Mesenteric fat pad (tissue), 1 donor: ENCODE results near the gene ZC3H18. TPM values are rescaled to one million over a fixed set of nuclear protein-coding genes. Genes with fewer than 3 reads are reported as not detected.

Experiments
- DNase-seq: peaks from one replicate; pipeline ENCODE4 v3.0.0-alpha.2; 2020; ENCODE audit warnings: low spot score
- total RNA-seq: library from RNA; stranded (reverse); fragmentation: NEBNext Ultra II Directional; extraction: Animal tissue kit (Norgen Biotek cat#: 25700); gene quantifications from one replicate; pipeline ENCODE4 v1.2.1, GENCODE V29; 2021
- donor health status: DM: yes; HTN: yes; CAD: no.

Gene ZC3H18
- total RNA-seq, 1 donor from 2014 or later = 39.2 TPM

- no peak for DNase-seq
Measured at GRCh38 chr16:88548985-88549384, 21.2 kb upstream of the ZC3H18 start.

GRCh38 chr16:88549671-88550245, 20.4 kb upstream of the ZC3H18 start:
- no peak for DNase-seq

GRCh38 chr16:88550246-88550661, 19.9 kb upstream of the ZC3H18 start:
- DNase-seq = no peak

- DNase-seq = no peak
Measured at GRCh38 chr16:88552166-88552565, 18.0 kb upstream of the ZC3H18 start.

GRCh38 chr16:88552815-88553214, 17.4 kb upstream of the ZC3H18 start:
- DNase-seq = no peak

GRCh38 chr16:88553739-88554138, 16.5 kb upstream of the ZC3H18 start:
- DNase-seq = no peak

- DNase-seq = no peak
Measured at GRCh38 chr16:88554711-88555264, 15.4 kb upstream of the ZC3H18 start.

- DNase-seq = no peak
Measured at GRCh38 chr16:88556294-88556988, 13.8 kb upstream of the ZC3H18 start.

- DNase-seq = no peak
Measured at GRCh38 chr16:88558457-88559442, 11.5 kb upstream of the ZC3H18 start.

GRCh38 chr16:88560714-88561484, 9.3 kb upstream of the ZC3H18 start:
- DNase-seq = no peak

GRCh38 chr16:88561485-88562359, 8.5 kb upstream of the ZC3H18 start:
- DNase-seq = no peak

- no peak for DNase-seq
Measured at GRCh38 chr16:88566158-88566557, 4.0 kb upstream of the ZC3H18 start.

GRCh38 chr16:88568710-88569613, 1.2 kb upstream of the ZC3H18 start:
- DNase-seq = no peak

GRCh38 chr16:88569614-88569984, 604 bp upstream of the ZC3H18 start:
- DNase-seq = no peak

GRCh38 chr16:88570691-88571092, 489 bp downstream of the ZC3H18 start:
- no peak for DNase-seq

GRCh38 chr16:88575251-88575650, 5.0 kb downstream of the ZC3H18 start:
- no peak for DNase-seq

GRCh38 chr16:88576307-88576706, 6.1 kb downstream of the ZC3H18 start:
- DNase-seq = no peak

GRCh38 chr16:88577166-88577565, 7.0 kb downstream of the ZC3H18 start:
- DNase-seq = no peak
